Gastrocnemius medialis (tissue), 4 donors: ENCODE measurements around the gene MAVS. TPM values are rescaled to one million over a fixed set of nuclear protein-coding genes. Genes with fewer than 3 reads are reported as not detected.

Experiments used
- ATAC-seq, 2 donors: fragments of 150-250 bp; one replicate each; pipeline ENCODE4 v1.9.1; 2016
- DNase-seq, 2 donors: peaks; one replicate each; pipeline ENCODE4 v3.0.0-alpha.2; 2019
- H3K27ac ChIP-seq, 4 donors: fragments of 200-600 bp; sonication (generic); 1 replicate in 1 of 4; 2 replicates in 3 of 4; pipeline ENCODE4 v1.5.1; 2016 to 2018; ENCODE audit warnings: mild to moderate bottlenecking in 2 of 4, moderate library complexity in 1 of 4
- H3K27me3 ChIP-seq, 3 donors: fragments of 200-600 bp; sonication (generic) in 2 of 3; 1 replicate in 1 of 3; 2 replicates in 2 of 3; pipeline versions ENCODE4 v1.5.1 to v1.6.0; 2016 to 2019; ENCODE audit warnings: mild to moderate bottlenecking in 1 of 3, moderate library complexity in 1 of 3
- H3K36me3 ChIP-seq, 2 donors: fragments of 200-600 bp; sonication (generic) in 1 of 2; one replicate each; pipeline ENCODE4 v1.5.1; 2017 to 2018
- H3K4me1 ChIP-seq, 2 donors: fragments of 200-600 bp; sonication (generic) in 1 of 2; one replicate each; pipeline ENCODE4 v1.5.1; 2016 to 2017; ENCODE audit warnings: mild to moderate bottlenecking in 2 of 2
- H3K4me3 ChIP-seq, 4 donors: fragments of 200-600 bp; sonication (generic) in 3 of 4; 1 replicate in 1 of 4; 2 replicates in 3 of 4; pipeline ENCODE4 v1.5.1; 2016 to 2019; ENCODE audit warnings: mild to moderate bottlenecking in 2 of 4
- H3K9me3 ChIP-seq, 3 donors: fragments of 200-600 bp; sonication (generic) in 2 of 3; 1 replicate in 1 of 3; 2 replicates in 2 of 3; pipeline ENCODE4 v1.5.1; 2016 to 2019
- CTCF ChIP-seq, 5 experiments: fragments of 450-650 bp in 3 of 5; fragments of 200-600 bp in 2 of 5; sonication (generic) in 2 of 5; IDR thresholded peaks in 4 of 5; conservative IDR thresholded peaks in 1 of 5; 1 replicate in 4 of 5; 2 replicates in 1 of 5; pipeline ENCODE4 v1.5.1; 2016 to 2019; ENCODE audit warnings: antibody characterized with exemption in 5 of 5, mild to moderate bottlenecking in 3 of 5, moderate library complexity in 3 of 5
- POLR2A ChIP-seq, 2 donors: fragments of 450-650 bp; IDR thresholded peaks; one replicate each; pipeline ENCODE4 v1.6.1; 2017; ENCODE audit warnings: antibody characterized with exemption in 2 of 2, mild to moderate bottlenecking in 2 of 2, moderate library complexity in 2 of 2
- in situ Hi-C, 4 donors: fragments of 200-750 bp; cut with MboI; loops; one replicate each; pipeline versions ENCODE4 v1.15.0 to v1.8.0; 2017; ENCODE audit warnings: low sequenced_read_pairs in 4 of 4
- intact Hi-C: fragments of 100-400 bp; cut with DNase I; formaldehyde crosslinking; loops from one replicate; pipeline ENCODE4 v1.15.1; 2023; ENCODE audit warnings: low total_unique reads
- total RNA-seq, 4 donors: library from RNA; depleted of rRNA; stranded (reverse); fragments of >200 nt; gene quantifications; one replicate each; pipeline versions ENCODE4 v1.1.0 to v1.2.3, GENCODE V29; 2016

Gene MAVS
- total RNA-seq, 4 donors from 2014 or later = 37.9 to 64.5 (median 44.4) TPM

- no peak for DNase-seq
- Histone ChIP-seq H3K4me3 (no peak overlapping the region), H3K4me1 (peaks cover 12 to 22% of the 10 kb centered on the region in 2 donors), H3K36me3 (no peaks in the 10 kb centered on the region), H3K27me3 (no peaks in the 10 kb centered on the region), H3K27ac (no peak overlapping the region), H3K9me3 (no peaks in the 10 kb centered on the region)
- in situ Hi-C loops = no loop called here
- intact Hi-C loops = no loop called here
- ATAC-seq = no peak
- no peak for TF ChIP-seq CTCF (IDR thresholded peaks at IDR 0.05 in 4 of 5, conservative IDR thresholded peaks at IDR 0.05 in 1 of 5)
- no peak for TF ChIP-seq POLR2A (IDR thresholded peaks at IDR 0.05)
Observed at GRCh38 chr20:3802524-3803239, 44.0 kb upstream of the MAVS start.

GRCh38 chr20:3803289-3803688 lies 43.3 kb upstream of the MAVS start:
- intact Hi-C loops (no loop called here), in situ Hi-C loops (no loop called here)
- no peak for ATAC-seq
- no peaks in the 10 kb centered on the region for H3K36me3 ChIP-seq
- peaks cover 18 to 28% of the 10 kb centered on the region in 2 donors for H3K4me1 ChIP-seq
- no peak overlapping the region for H3K27ac ChIP-seq
- H3K9me3 ChIP-seq = no peaks in the 10 kb centered on the region
- no peak overlapping the region for H3K4me3 ChIP-seq
- DNase-seq = no peak
- TF ChIP-seq CTCF (IDR thresholded peaks at IDR 0.05 in 4 of 5, conservative IDR thresholded peaks at IDR 0.05 in 1 of 5) (no peak), POLR2A (IDR thresholded peaks at IDR 0.05) (no peak)
- H3K27me3 ChIP-seq = no peaks in the 10 kb centered on the region

- DNase-seq = no peak
- no peak for ATAC-seq
- in situ Hi-C loops (no loop called here), intact Hi-C loops (no loop called here)
- no peaks in the 10 kb centered on the region for H3K27me3 ChIP-seq
- H3K4me3 ChIP-seq = no peak overlapping the region
- no peak overlapping the region for H3K27ac ChIP-seq
- TF ChIP-seq CTCF (IDR thresholded peaks at IDR 0.05 in 4 of 5, conservative IDR thresholded peaks at IDR 0.05 in 1 of 5) (no peak), POLR2A (IDR thresholded peaks at IDR 0.05) (no peak)
- no peaks in the 10 kb centered on the region for H3K36me3 ChIP-seq
- H3K4me1 ChIP-seq = peaks cover 19 to 29% of the 10 kb centered on the region in 2 donors
- no peaks in the 10 kb centered on the region for H3K9me3 ChIP-seq
Observed at GRCh38 chr20:3803854-3804253, 42.8 kb upstream of the MAVS start.

DNA sequence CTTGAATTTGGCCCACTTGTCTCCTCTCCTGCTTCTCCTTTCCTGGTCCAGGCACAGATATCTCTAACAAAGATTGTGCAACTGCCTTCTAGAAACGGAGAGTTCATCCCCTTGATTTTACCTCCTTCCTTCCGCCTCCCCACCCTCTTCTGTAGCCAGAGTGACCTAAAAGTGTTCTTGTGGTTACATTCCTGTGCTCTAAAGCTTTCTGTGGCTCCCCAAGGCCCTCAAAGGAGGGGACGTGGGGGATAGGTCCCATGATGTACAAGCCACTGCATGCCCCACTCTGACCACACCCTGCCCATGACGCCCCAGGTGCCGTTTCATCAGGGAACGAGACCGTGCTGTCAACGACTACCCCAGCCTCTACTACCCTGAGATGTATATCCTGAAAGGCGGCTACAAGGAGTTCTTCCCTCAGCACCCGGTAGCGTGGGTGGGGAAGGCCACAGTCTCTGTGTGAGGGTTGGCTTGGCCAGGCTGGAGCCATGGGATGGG lies 42.3 kb upstream of the MAVS start:
- Histone ChIP-seq H3K36me3 (no peaks in the 10 kb centered on the region), H3K27me3 (no peaks in the 10 kb centered on the region), H3K9me3 (no peaks in the 10 kb centered on the region), H3K4me1 (peaks cover 19 to 29% of the 10 kb centered on the region in 2 donors), H3K27ac (no peak overlapping the region), H3K4me3 (no peak overlapping the region)
- intact Hi-C loops (no loop called here), in situ Hi-C loops (no loop called here)
- TF ChIP-seq POLR2A (IDR thresholded peaks at IDR 0.05) (no peak), CTCF (IDR thresholded peaks at IDR 0.05 in 4 of 5, conservative IDR thresholded peaks at IDR 0.05 in 1 of 5) (no peak)
- ATAC-seq (no peak), DNase-seq (no peak)
